Activated gamma-delta T cell treated with anti-CD3 and anti-CD28 coated beads, Interleukin-2, amount 50 U/mL, for 16 hours (primary cell): ENCODE results near the gene PDCD1LG2.
"Not testable (repeated sequence)": the region's sequence is repeated elsewhere in the genome, so short reads cannot be mapped to it uniquely, and the experiment has no call there.

Source experiments
- DNase-seq: peaks from one replicate; pipeline ENCODE4 v3.0.0-alpha.2; 2020; ENCODE audit warnings: low read depth

PDCD1LG2 gene

DNA sequence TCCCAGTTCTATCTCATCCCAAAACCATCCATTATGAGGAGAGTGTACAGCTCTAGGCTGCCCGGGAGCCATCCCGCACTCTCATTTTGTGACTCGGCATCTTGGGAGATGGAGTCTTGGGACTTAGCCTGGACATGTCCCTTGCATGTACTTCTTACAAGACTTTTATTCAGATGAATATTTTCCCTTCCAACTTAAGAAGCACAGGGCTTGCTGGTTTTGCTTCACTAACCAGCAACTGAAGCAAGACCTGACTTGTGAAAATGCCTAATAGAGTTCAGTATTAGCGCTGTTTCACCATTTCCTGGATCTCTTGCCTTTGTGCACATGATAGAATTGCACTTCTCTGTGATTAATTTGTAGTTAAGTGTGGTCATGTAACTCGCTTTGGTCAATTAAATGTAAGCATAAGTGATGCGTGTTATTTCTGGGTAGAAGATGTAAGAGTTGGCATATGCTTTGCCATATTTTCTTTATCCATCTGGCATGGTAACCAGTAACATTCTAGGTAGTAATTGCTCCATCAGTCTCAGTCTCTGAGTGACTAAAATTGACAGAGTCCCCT, 55.8 kb downstream of the PDCD1LG2 start:
- no peak for DNase-seq

DNA sequence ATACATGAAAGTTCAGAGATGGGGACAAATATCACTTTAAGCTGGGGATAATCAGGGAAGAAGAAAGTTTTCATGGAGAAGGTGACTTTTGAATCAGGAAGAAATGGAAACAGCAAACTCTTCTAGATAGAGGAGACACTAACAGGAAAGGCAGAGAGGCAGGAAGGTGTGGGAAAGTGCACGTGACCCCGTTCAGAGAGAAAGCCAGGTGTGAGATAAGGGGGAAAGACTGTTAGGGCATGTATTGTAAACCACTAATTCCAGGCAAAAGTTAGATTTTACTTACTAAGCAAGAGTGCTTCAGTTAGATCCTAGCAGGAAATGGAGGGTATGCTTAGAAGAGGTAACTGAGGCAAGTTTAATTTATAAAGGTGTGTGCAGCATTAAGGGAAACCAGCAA, 58.5 kb downstream of the PDCD1LG2 start:
- DNase-seq: no peak

DNA sequence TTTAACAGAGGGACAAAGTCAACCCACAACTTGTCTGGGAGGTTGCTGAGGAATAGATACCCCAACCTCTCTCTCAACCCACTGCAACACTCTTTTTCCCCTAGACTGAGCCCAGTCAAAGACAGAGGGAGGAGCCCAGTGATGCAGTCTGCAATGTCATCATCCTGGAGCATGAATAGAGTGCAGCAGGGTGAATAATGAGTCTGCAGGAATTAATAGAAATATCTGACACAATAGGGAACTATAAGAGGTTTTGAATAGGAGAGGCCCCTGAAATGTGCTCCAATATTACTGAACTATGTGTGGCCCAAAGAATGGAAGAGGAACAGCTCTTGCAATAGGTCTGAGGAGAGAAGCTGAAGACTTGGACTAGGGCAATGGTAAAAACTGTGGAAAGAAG, 59.1 kb downstream of the PDCD1LG2 start:
- DNase-seq: no peak

DNA sequence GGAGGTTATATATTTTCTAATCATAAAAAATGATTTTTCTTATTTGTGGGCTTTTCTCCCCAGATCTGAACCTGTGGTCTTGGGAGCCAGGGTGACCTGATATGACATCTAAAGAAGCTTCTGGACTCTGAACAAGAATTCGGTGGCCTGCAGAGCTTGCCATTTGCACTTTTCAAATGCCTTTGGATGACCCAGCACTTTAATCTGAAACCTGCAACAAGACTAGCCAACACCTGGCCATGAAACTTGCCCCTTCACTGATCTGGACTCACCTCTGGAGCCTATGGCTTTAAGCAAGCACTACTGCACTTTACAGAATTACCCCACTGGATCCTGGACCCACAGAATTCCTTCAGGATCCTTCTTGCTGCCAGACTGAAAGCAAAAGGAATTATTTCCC, 59.6 kb downstream of the PDCD1LG2 start:
- no peak for DNase-seq

DNA sequence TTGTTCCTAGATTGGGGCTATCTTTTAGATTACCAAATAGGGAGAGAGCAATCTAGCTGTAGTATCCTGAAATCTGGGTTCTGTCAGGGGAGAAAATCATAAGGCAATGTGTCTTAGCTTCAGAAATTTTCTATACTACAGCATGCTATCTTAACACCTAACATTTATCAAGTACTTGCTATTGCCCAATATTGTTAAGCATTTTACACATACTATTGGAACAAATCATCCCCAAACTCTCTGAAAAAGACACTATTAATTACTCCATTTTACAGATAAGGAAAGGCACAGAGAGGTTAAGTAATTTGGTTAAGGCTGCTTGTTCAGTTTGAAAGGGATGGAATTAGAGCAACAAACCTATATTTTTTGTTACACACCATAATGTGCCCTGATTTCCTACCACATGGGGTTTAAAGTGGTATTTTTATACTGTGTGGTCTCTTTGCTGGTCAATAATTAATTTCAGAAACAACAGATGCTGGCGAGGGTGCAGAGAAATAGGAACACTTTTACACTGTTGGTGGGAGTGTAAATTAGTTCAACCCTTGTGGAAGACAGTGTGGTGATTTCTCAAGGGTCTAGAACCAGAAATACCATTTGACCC, 61.4 kb downstream of the PDCD1LG2 start:
- DNase-seq: no peak

DNA sequence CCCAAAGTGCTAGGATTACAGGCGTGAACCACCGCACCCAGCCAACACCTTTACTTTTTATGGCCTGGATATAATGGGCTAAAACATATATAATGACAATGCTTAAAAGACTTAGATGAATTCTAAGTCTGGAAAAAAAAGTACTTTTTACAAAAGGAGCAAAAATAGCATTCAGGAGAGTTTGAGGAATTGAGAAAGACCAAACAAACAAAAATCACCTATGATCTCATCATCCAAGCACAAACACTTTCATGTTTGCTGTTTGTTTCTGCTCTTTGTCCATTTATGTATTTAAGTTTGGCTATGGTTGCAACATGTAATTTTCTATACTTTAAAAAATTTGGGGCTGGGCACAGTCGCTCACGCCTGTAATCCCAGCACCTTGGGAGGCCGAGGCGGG, 63.8 kb downstream of the PDCD1LG2 start:
- no peak for DNase-seq

DNA sequence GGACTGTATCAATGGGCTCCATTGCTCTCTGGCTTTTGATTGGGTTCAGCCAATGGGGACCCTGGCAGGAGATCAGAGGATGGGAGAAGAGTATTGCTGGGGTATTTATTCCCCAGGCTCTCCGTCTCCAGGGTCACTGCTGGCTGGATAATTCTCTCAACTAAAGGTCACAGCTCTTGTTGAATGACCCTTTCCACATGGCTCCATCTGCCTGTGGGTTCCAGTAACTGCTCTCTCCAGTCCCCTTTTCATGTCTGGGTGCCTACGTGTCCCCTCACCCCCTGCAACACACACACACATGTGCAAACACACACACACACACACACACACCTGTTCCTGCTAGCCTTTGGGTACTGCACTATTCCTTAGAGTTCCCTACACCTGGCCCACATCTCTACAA, 64.7 kb downstream of the PDCD1LG2 start:
- no peak for DNase-seq

DNA sequence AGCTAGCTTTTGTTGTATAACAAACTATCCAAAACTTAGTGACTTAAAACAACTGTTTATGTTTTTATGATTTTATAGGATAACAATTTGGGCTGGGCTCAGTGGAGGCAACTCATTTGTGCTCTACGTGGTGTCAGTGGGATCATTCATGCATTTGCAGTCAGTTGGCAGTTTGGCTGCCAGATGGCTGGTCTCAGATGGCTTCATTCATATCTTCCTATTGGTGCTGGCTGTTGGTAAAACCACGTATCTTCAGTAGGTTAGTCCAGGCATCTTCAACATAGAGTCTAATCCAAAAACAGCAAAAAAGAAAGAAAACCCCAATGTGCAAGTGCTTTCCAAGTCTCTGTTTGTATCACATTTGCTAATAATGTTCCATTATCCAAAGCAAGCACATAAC, 66.9 kb downstream of the PDCD1LG2 start:
- DNase-seq: no peak

DNA sequence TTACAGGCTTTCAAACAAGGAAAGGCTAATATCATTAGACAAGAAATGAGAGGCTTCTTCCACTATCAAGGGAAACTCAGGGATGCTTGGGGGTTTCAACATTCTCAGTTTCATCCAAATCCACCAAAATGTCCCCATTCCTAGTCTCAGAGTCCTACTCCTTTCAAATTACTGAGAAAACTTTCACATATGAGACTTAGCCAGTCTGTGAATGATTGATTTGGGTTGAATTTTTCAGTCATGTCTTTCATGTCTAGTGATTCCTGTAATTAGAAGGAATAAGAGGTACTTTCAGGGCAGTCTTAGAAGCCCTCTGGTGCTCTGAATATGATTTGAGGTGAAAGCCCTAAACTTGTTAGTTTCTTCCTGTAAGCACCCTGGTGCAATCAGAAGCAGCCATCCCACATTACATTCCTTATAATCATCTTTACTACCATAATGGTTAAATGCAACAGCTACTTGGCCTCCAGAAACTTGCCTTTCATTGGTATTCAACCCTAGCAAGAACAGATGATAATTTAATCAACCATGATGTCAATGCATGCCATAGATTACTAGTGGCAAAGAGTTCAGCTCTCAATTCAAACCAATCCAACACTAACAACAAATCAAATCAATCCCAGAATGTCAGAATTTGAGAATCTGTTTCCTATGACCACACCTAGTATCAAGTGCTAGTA, 67.8 kb downstream of the PDCD1LG2 start:
- no peak for DNase-seq

DNA sequence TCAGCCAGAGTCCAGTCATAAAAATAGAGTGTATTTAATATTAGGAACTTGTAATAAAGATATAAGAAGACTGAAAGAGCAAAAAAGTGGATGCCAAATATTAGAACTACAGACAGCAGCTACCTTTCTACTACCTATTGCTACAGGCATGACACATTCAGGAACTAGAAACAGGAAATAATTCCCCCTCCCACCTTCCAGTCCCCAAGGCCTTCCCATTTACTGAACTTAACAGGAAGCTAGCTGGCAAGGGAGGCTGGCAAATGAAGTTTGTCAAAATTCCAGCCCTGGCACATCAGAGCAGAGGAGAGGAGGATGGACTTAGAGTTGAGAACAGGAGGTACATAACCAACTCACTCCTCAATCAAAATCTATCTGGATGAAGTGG, 68.4 kb downstream of the PDCD1LG2 start:
- DNase-seq: no peak

DNA sequence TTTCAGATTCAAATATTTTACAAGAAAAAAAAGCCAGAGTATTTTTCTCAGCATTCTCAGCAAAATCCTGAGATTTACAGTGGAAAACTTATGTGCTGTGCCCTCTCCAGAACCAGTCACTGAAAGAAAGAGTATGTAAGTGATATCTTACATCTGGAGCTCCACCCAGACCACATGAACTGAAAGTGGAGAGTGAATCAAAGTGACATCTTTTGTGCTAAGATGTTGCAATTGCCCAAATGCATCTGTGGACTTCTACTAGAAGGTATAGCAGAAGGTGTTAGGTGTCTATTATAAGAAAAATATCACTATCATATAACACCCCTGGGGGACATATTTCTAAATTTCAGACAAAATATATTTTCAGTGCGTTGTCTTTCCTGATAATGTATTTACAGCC, 69.5 kb downstream of the PDCD1LG2 start:
- DNase-seq: no peak

DNA sequence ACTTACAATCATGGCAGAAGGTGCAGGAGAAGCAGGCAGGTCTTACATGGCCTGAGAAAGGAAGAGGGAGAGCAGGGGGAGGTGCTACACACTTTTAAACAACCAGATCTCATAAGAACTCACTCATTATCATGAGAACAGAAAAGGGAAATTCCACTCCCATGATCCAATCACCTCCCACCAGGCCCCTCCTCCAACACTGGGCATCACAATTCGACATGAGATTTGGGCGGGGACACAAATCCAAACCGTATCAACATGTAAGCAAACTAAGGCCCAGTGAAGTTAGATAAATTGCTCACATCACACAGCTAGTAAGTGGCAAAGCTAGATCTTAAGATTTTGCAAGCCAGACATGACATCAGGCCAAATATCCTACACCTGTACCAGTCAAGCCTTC, 70.3 kb downstream of the PDCD1LG2 start:
- no peak for DNase-seq

DNA sequence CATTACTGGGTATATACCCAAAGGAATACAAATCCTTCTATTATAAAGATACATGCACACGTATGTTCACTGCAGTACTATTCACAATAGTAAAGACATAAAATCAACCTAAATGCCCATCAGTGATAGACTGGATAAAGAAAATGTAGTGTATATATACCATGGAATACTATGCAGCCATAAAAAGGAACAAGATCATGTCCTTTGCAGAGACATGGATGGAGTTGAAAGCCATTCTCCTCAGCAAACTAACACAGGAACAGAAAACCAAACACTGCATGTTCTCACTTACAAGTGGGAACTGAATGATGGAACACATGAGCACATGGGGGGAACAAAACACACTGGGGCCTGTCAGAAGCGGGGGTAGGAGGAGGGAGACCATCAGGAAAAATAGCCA, 71.4 kb downstream of the PDCD1LG2 start:
- DNase-seq: not testable (repeated sequence)

DNA sequence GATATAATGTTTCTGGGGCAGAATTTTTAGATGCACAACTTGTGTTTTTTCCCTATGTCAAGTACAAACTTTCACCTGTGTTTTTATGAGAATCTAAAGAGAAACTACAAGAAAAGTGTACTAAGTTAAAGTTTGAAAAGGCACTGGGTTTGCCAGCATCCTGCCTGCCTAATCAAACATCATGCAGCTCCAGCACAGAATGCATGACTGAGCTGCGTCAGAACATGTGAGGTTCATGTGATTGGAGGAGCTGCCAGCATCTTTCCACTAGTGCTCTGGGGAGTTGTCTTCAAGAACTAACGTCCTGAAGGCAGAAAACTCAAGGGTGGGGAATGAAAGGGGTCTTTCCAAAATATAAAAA, 72.5 kb downstream of the PDCD1LG2 start:
- no peak for DNase-seq

DNA sequence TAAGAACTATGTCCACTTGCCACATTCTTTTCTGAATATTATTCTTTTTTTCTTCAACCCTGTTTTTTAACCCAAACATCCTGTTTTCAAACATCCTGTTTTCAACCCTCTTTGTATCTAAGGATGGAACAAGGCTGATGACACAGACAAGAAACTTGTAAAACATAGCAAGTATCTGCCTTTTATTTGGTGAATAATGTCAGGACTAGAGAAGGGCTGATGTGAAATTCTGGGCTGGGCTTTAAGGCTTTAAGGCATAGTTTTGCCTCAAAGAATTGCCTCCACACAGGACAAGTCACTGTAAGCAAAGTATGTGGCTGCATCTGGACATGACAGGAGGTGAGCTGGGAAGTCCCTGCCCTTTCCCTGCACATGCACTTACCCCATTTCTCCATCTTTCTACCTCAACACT, 76.1 kb downstream of the PDCD1LG2 start:
- DNase-seq: no peak

DNA sequence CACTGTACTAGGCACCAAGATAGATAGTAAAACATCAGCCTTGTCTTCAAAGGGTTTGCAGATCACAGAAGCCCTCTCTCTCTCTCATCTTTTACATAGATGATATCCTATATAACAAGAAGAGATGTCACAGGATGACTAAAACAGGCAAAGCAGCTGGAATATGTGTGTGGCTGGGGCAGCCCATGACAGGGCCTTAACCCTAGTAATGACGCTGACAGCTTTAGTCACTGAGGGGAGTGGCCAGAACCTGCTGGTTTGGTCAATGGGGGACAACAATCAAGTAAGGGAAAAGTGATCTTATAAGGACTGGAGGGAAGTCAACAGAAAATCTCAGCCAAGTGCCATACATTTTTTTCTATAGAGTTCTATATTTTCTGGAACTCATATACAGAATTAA, 76.7 kb downstream of the PDCD1LG2 start:
- DNase-seq: no peak

DNA sequence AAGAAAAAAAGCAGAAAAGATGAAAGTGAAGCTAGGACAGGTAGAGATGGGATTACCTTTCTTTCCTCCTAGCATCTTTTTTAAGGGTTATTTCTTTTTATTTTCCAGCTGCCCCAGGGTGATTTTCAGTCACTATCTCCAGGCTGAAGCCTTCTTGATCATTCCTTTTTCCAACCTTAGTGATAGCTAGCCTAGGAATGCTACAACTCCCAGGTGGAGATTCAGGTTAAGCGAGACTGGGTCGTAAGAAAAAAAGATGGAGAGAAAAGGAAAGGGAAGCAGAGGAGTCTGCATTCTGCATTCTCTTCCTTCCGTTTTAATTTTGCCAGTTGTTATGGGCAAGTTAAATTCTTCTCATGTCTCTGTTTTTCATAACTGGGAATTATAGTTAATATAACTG, 81.9 kb downstream of the PDCD1LG2 start:
- DNase-seq: no peak

DNA sequence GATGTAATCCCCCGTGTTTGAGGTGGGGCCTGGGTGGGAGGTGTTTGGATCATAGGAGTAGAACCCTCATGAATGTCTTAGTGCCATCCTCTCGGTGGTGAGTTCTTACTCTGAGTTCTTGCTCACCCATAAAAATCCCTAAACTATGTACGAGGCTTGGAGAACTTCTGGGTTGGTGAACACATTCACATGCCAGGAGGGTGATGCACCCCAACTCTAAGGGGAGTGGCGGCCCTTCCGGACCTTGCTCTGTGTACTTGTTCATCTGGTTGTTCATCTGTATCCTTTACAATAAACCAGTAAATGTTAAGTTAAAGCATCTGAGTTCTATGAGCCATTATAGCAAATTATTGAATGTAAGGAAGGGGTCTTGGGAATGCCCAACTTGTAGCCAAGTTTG, 82.6 kb downstream of the PDCD1LG2 start:
- no peak for DNase-seq

DNA sequence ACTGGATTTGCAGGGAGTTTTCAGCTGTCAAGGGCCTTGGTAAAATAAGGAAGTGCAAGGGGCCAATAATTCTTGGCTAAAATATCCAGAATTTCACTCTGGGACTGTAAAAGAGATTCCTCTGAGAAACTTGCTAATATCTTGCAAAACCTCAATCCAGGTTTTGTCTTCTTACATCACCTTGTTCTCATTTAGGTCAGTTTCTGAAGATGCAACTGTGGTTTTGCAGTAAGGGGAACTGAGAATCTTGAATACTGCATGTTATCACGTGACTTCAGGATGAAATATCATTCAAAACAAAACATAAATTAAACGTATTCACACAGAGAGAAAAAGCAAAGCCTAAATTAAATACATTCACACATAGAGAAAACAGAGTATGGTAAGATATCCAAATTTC, 83.6 kb downstream of the PDCD1LG2 start:
- DNase-seq: no peak

DNA sequence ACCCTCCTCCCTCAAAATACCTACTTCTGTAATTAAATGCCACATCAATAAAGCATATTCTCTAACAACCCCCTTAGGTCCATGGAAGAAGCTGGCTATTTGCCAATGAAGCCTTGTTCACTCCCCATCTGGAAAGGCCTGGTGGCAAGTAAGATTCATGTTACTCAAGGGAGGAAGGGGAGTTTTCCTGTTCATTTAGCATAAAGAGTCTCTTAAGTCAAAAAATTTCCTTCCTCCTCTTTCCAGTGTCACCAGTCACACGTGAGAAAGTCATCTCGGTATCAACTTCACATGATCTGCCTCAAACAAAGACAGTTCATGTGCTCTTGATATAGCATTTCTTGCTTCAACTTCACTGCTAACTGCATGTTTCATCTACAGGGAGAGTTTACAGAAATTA, 85.8 kb downstream of the PDCD1LG2 start:
- no peak for DNase-seq

DNA sequence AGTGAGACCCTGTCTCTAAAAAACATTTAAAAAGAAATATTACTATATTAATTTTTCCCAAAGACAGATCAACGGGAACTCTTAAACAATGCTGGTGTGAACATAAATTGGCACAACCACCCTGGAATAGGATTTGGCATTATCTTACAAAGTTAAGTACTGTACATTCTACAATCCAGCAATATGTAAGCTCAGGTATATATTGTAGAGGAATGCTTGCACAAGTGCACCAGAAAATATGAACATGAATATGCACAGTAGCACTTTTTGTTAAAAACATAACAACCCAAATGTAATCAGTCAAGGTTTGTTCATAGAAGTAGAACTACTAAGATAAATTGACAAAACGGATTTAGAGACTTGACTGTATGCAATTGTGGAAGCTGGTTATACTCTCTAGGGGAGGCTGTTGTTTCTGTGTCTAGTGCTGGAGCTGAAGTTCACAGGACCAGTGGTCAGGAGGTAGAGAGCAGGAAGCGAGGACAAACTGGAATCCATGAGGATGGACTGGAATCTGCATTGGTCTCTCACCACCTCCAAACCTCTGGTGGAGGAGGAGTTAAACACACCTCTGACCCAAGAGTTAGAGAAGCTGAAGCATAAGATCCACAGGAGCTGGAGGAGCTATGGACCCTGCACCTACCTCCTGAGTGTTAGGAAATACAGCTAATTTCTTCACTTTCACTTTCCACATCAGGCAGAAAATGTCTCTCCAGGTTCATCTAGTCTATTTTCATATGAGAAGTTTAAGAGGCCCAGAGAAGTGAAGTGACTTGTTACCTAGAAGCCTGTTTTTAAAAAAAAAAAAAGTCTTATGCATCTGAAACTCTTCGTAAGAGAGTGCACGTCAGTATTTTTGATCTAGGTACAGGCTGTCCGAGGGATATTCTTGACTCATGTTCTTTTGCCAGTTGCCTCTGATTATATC, 98.2 kb downstream of the PDCD1LG2 start:
- no peak for DNase-seq

DNA sequence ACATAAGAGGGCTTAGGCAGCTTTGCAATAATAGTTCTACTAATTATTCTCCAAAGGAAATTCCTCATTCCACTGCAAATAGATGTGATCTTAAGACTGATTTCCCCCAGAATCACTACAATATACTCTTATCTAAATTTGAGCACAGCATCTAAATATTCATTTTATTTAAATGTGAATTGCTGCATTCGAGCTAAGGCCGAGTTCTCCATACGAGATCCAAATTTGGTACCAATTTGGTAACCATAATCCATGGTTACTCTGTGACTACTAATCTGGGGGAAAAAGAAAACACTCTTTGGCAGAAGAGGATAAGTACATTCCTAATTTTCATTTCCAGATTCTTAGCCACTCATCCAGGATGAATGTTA, 98.9 kb downstream of the PDCD1LG2 start:
- no peak for DNase-seq

DNA sequence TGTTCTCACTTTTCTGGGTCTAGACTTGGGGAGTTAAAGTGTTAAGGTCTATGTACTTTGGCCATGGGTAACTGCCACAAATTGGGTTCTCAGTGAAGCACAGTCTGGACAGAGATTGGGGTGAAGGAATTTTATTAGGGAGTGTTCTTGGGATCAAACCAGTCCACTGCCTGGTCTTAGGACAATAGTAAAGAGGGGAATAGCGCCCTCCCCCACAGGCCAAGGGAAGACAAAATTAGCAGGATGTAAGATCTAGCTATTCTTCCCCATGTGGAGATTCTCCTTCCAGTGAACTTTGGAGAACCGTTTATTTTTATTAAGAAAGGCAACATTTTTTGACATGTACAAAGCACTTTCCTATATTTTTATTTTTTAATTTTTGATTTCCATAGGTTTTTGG, 100.2 kb downstream of the PDCD1LG2 start:
- DNase-seq: no peak
